Stimulated activated CD8-positive, alpha-beta memory T cell treated with anti-CD3 and anti-CD28 coated beads, Interleukin-15, amount 100 ng/mL, for 4 hours (primary cell): ENCODE data around the gene BTNL8.

ENCODE experiments used
- DNase-seq, 2 donors: peaks; one replicate each; pipeline ENCODE4 v3.0.0-alpha.2; 2020; ENCODE audit warnings: low read depth in 2 of 2

Gene BTNL8

GRCh38 chr5:180898621-180899246 lies at the start of gene BTNL8:
TSS of gene BTNL8 (plus strand) at chr5:180899159. CDS start at chr5:180899311, 152 bp downstream.
- no peak for DNase-seq

GRCh38 chr5:180849827-180850226 lies 49.1 kb upstream of the BTNL8 start:
- no peak for DNase-seq

GRCh38 chr5:180850434-180851078 lies 48.4 kb upstream of the BTNL8 start:
- DNase-seq = no peak

- no peak for DNase-seq
Measured at GRCh38 chr5:180852495-180852894, 46.5 kb upstream of the BTNL8 start.

GRCh38 chr5:180853121-180853847 lies 45.7 kb upstream of the BTNL8 start:
- DNase-seq = no peak

GRCh38 chr5:180853848-180854176 lies 45.1 kb upstream of the BTNL8 start:
- no peak for DNase-seq

- no peak for DNase-seq
Measured at GRCh38 chr5:180858586-180858985, 40.4 kb upstream of the BTNL8 start.

GRCh38 chr5:180860273-180860886 lies 38.6 kb upstream of the BTNL8 start:
- peak in 1 of 2 donors; percentile 32 for DNase-seq

- peak; percentile 68 to 80 for DNase-seq
Measured at GRCh38 chr5:180860887-180861822, 37.8 kb upstream of the BTNL8 start, which contains the start of gene ZFP62. TSS of gene ZFP62 (minus strand) at chr5:180861276. CDS start at chr5:180861219, 57 bp downstream.

GRCh38 chr5:180862645-180863044 lies 36.3 kb upstream of the BTNL8 start:
- no peak for DNase-seq

GRCh38 chr5:180865981-180866695 lies 32.8 kb upstream of the BTNL8 start:
- no peak for DNase-seq

GRCh38 chr5:180866985-180867384 lies 32.0 kb upstream of the BTNL8 start:
- DNase-seq = no peak

- peak in 1 of 2 donors; percentile 15 for DNase-seq
Measured at GRCh38 chr5:180868960-180869359, 30.0 kb upstream of the BTNL8 start.

- DNase-seq = no peak
Measured at GRCh38 chr5:180869587-180869986, 29.4 kb upstream of the BTNL8 start.

- no peak for DNase-seq
Measured at GRCh38 chr5:180870276-180871068, 28.5 kb upstream of the BTNL8 start.

GRCh38 chr5:180872419-180872818 lies 26.5 kb upstream of the BTNL8 start:
- no peak for DNase-seq

- DNase-seq = no peak
Measured at GRCh38 chr5:180873615-180874520, 25.1 kb upstream of the BTNL8 start.

- no peak for DNase-seq
Measured at GRCh38 chr5:180874804-180875582, 24.0 kb upstream of the BTNL8 start.
